Ovary (tissue), 9 donors: ENCODE measurements around the gene FAF2. TPM values are rescaled to one million over a fixed set of nuclear protein-coding genes. Genes with fewer than 3 reads are reported as not detected.

Experiments
- DNase-seq, 5 donors: peaks; one replicate each; pipeline ENCODE4 v3.0.0-alpha.2; 2019 to 2020
- H3K27ac ChIP-seq, 2 donors: fragments of 200-600 bp; one replicate each; pipeline versions ENCODE4 v1.5.1 to v1.8.0; 2019 to 2022
- H3K27me3 ChIP-seq: fragments of 200-600 bp; one replicate; pipeline ENCODE4 v1.8.0; 2022
- H3K36me3 ChIP-seq: fragments of 200-600 bp; sonication (generic); one replicate; pipeline ENCODE4 v1.5.1; 2019
- H3K4me1 ChIP-seq: one replicate; pipeline ENCODE4 v1.8.1; 2013; ENCODE audit warnings: mild to moderate bottlenecking, moderate library complexity; ENCODE audit not compliant: insufficient read depth
- H3K4me3 ChIP-seq: fragments of 200-600 bp; sonication (generic); one replicate; pipeline ENCODE4 v1.5.1; 2017
- H3K9me3 ChIP-seq, 2 donors: fragments of 200-600 bp in 1 of 2; sonication (generic) in 1 of 2; one replicate each; pipeline versions ENCODE4 v1.5.1 to v1.8.1; 2013 to 2019; ENCODE audit warnings: mild to moderate bottlenecking in 1 of 2, moderate library complexity in 1 of 2
- CTCF ChIP-seq, 3 donors: fragments of 450-650 bp in 2 of 3; fragments of 200-600 bp in 1 of 3; IDR thresholded peaks; one replicate each; pipeline versions ENCODE4 v1.5.1 to v1.8.0; 2016 to 2022; ENCODE audit warnings: antibody characterized with exemption in 3 of 3, mild to moderate bottlenecking in 1 of 3
- EP300 ChIP-seq: sonication (generic); formaldehyde crosslinking; IDR thresholded peaks from one replicate; pipeline ENCODE4 v1.6.1; 2017; ENCODE audit warnings: antibody characterized with exemption
- POLR2A ChIP-seq: fragments of 450-650 bp; IDR thresholded peaks from one replicate; pipeline ENCODE4 v1.6.1; 2017; ENCODE audit warnings: antibody characterized with exemption, mild to moderate bottlenecking, moderate library complexity
- WGBS, 3 donors: extraction: QIAGEN DNeasy Blood & Tissue Kit in 1 of 3; methylation state at CpG; one replicate each; pipeline versions ENCODE4 v1.1.5 to v1.1.7; 2013 to 2017; 5-methylcytosine and 5-hydroxymethylcytosine counted together
- intact Hi-C, 4 donors: fragments of 100-400 bp; cut with DNase I; formaldehyde crosslinking; loops; one replicate each; pipeline versions ENCODE4 v1.11.0 to v1.15.1; 2022 to 2023
- polyA plus RNA-seq, 2 donors: library from polyadenylated mRNA; stranded (reverse); fragments of 200-250 nt in 1 of 2; fragments of 350-450 nt in 1 of 2; fragmentation: Illumina TruSeq in 1 of 2; extraction: RNeasy Lipid Tissue Mini Kit (QIAGEN cat#74804) in 1 of 2; gene quantifications; one replicate each; pipeline ENCODE4 v1.2.3, GENCODE V29; 2013 to 2014
- total RNA-seq, 7 donors: library from RNA; depleted of rRNA in 2 of 7; stranded (reverse); fragments of >200 nt in 2 of 7; fragmentation: NEBNext Ultra II Directional in 3 of 7; extraction: Animal tissue kit (Norgen Biotek cat#: 25700) in 3 of 7; gene quantifications; one replicate each; pipeline versions ENCODE4 v1.1.0 to v1.2.4, GENCODE V29; 2016 to 2023
- donor health status: DM: no; HTN: no; CAD: no; lungs with moderate emphysema.
- donor health status: DM: no; HTN: no; CAD: no.
- donor health status: Bipolar disorder and iron deficiency.
- donor health status: DM: yes; HTN: yes; CAD: no.
- donor health status: DM: no; HTN: no; CAD: no.
- donor health status: DM: yes; HTN: yes; CAD: no.

FAF2 gene
- total and polyA plus RNA-seq, 9 donors: 17.2 to 46.7 (median 34.4) TPM

DNA sequence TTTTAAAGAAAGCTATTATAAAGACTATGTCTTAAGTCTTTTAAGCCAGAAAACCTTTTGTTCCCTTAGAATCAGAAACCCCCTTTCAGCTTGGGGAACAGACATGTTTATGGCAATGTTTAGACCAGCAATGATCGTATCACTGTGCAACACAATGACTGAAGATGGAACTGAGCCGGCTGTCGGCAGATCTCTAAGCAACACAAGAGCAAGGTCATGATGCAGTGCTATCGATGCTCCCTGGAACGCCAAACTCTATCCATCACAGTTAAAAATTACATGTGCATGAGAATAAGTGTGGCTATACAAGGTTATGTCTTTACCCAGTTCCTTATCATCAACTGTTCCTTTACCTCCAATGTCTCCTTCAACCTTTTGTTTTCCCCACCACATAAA lies 90.8 kb downstream of the FAF2 start:
- no peak for TF ChIP-seq EP300
- no peak for TF ChIP-seq CTCF (IDR thresholded peaks at IDR 0.05)
- TF ChIP-seq POLR2A: no peak
- Histone ChIP-seq H3K4me1 (peaks cover 15% of the 10 kb centered on the region), H3K27ac (no peak overlapping the region), H3K4me3 (no peak overlapping the region), H3K36me3 (no peaks in the 10 kb centered on the region), H3K9me3 (no peaks in the 10 kb centered on the region), H3K27me3 (no peaks in the 10 kb centered on the region)
- no peak for DNase-seq
- intact Hi-C loops: no loop called here
- 4 to 20% (median 14%) methylated on average over 5 of the region's 5 CpGs for WGBS, 3 donors

- WGBS, 3 donors: 87 to 93% (median 91%) methylated on average over 8 of the region's 8 CpGs
- Histone ChIP-seq H3K4me1 (peaks cover 7% of the 10 kb centered on the region), H3K27me3 (no peaks in the 10 kb centered on the region), H3K36me3 (no peaks in the 10 kb centered on the region), H3K27ac (no peak overlapping the region), H3K4me3 (no peak overlapping the region), H3K9me3 (no peaks in the 10 kb centered on the region)
- intact Hi-C loops: loop anchor here in 1 of 4 donors (5.0 to 10.0 kb wide), 2 partner anchors 93 to 126 kb away; partner anchors contain the start of genes CLTB and FAF2
- peak in 1 of 5 donors; percentile 23 for DNase-seq
- TF ChIP-seq EP300 (no peak), POLR2A (no peak), CTCF (IDR thresholded peaks at IDR 0.05) (no peak)
These were observed 92.3 kb downstream of the FAF2 start for GRCh38 chr5:176540476-176540899.

- TF ChIP-seq POLR2A (no peak), EP300 (no peak), CTCF (IDR thresholded peaks at IDR 0.05) (no peak)
- DNase-seq: no peak
- Histone ChIP-seq H3K27ac (no peak overlapping the region), H3K4me3 (no peak overlapping the region), H3K27me3 (no peaks in the 10 kb centered on the region), H3K4me1 (peaks cover 7% of the 10 kb centered on the region), H3K36me3 (no peaks in the 10 kb centered on the region), H3K9me3 (no peaks in the 10 kb centered on the region)
- WGBS, 3 donors: 89 to 94% (median 90%) methylated on average over 8 of the region's 8 CpGs
- intact Hi-C loops: loop anchor here in 1 of 4 donors (5.0 to 10.0 kb wide), 2 partner anchors 94 to 126 kb away; partner anchors contain the start of genes CLTB and FAF2
These were observed 92.8 kb downstream of the FAF2 start for GRCh38 chr5:176540956-176541337.

DNA sequence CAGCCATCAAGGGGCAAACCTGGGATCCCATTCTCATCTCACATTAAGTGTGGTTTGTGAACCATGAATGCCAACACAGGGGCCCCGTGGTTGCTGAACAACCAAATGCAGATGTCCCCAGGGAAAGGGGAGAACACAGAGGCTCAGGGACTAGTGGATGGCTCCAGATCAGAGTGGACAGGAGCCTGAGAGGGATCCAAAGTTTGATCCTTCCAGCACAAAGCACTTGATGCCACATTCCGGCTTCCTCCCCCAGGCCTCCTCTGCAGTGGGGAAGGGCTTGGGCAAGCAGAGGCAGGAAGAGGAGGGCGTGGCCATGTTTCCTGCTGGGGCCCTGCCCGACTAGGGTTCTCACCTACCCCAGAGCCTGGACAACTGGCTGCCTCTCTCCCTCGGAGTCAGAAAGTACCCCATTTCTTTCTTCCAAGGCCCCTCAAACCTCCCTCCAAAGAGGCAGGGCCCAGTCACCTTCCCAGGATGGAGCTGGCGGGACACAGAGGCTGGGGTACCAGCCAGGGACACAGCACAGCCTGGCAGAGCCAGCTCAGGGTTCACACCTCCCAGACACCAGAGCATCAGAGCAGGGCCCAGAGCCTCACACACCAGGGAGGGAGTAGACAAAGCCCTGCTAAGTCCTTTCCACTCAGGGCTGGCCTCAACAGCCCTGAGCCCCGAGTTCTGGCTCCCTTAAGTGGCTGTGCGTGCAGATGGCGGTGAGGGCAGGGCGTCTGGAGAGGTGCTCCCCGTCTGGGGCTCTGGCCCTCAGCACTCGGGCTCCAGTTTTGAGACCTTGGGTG lies 93.4 kb downstream of the FAF2 start:
- H3K4me3 ChIP-seq: no peak overlapping the region
- H3K4me1 ChIP-seq: peaks cover 7% of the 10 kb centered on the region
- peak overlapping the region; percentile 18 to 79 for H3K27ac ChIP-seq
- whole genome bisulfite sequencing, 3 donors: 62 to 66% (median 63%) methylated on average over 12 of the region's 12 CpGs
- no peaks in the 10 kb centered on the region for H3K9me3 ChIP-seq
- TF ChIP-seq EP300 (no peak), POLR2A (no peak), CTCF (IDR thresholded peaks at IDR 0.05) (no peak)
- intact Hi-C loops: loop anchor here in 1 of 4 donors (5.0 to 10.0 kb wide), 2 partner anchors 94 to 127 kb away; partner anchors contain the start of genes CLTB and FAF2
- no peaks in the 10 kb centered on the region for H3K36me3 ChIP-seq
- no peaks in the 10 kb centered on the region for H3K27me3 ChIP-seq
- DNase-seq: peak; percentile 42 to 70 (median 51)
